LNCaP clone FGC (cell line): ENCODE data around the gene RNFT2.
"Not testable (repeated sequence)": the region's sequence is repeated elsewhere in the genome, so short reads cannot be mapped to it uniquely, and the experiment has no call there.

Experiments
- DNase-seq: peaks from one replicate; pipeline ENCODE4 v3.0.0-alpha.2; 2011; ENCODE audit warnings: low read depth
- H3K4me3 ChIP-seq: 2 replicates; pipeline ENCODE4 v1.5.1; 2011; ENCODE audit warnings: mild to moderate bottlenecking, low read depth, low read length, control low read depth
- CTCF ChIP-seq: IDR thresholded peaks from 2 replicates; pipeline ENCODE4 v1.5.1; 2012; ENCODE audit warnings: mild to moderate bottlenecking; ENCODE audit not compliant: control insufficient read depth, insufficient read depth; ENCODE audit errors: extremely low read depth

The RNFT2 gene

GRCh38 chr12:116804051-116804450, 65.9 kb downstream of the RNFT2 start:
- H3K4me3 ChIP-seq: no peak overlapping the region
- no peak for TF ChIP-seq CTCF
- DNase-seq: no peak

GRCh38 chr12:116806845-116807440, 68.8 kb downstream of the RNFT2 start:
- H3K4me3 ChIP-seq: no peak overlapping the region
- TF ChIP-seq CTCF: no peak
- no peak for DNase-seq

GRCh38 chr12:116807546-116807945, 69.4 kb downstream of the RNFT2 start:
- DNase-seq: no peak
- TF ChIP-seq CTCF: no peak
- H3K4me3 ChIP-seq: no peak overlapping the region

GRCh38 chr12:116808113-116809105, 70.3 kb downstream of the RNFT2 start:
- TF ChIP-seq CTCF: no peak
- no peak overlapping the region for H3K4me3 ChIP-seq
- no peak for DNase-seq

GRCh38 chr12:116812238-116812637, 74.1 kb downstream of the RNFT2 start:
- no peak for TF ChIP-seq CTCF
- no peak for DNase-seq
- H3K4me3 ChIP-seq: no peak overlapping the region

- no peak overlapping the region for H3K4me3 ChIP-seq
- no peak for TF ChIP-seq CTCF
- no peak for DNase-seq
Measured at GRCh38 chr12:116813271-116814041, 75.3 kb downstream of the RNFT2 start.

- H3K4me3 ChIP-seq, DNase-seq: not testable (repeated sequence)
Measured at GRCh38 chr12:116814766-116815165, 76.7 kb downstream of the RNFT2 start.
